ENCODE results near the gene PCDHGA12.

DNA sequence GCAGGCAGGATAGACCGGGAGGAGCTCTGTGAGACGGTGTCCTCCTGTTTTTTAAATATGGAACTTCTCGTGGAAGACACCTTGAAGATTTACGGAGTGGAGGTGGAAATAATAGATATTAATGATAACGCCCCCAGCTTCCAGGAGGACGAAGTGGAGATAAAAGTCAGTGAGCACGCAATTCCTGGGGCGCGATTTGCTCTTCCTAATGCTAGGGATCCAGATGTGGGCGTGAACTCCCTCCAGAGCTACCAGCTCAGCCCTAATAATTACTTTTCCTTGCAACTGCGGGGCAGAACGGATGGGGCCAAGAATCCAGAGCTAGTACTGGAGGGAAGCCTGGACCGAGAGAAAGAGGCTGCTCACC, 8.8 kb upstream of the PCDHGA12 start:
- no peak for TF ChIP-seq POLR2A (IDR thresholded peaks at IDR 0.05; ENCODE audit: low read length)
- no peak for TF ChIP-seq GATA1 (IDR thresholded peaks at IDR 0.05; ENCODE audit: low read depth, low read length)

Measured in erythroblast (primary cell).